Measurements from ENCODE around the gene TUBA1C.
"Not testable (repeated sequence)": the region's sequence is repeated elsewhere in the genome, so short reads cannot be mapped to it uniquely, and the experiment has no call there.

The TUBA1C gene

DNA sequence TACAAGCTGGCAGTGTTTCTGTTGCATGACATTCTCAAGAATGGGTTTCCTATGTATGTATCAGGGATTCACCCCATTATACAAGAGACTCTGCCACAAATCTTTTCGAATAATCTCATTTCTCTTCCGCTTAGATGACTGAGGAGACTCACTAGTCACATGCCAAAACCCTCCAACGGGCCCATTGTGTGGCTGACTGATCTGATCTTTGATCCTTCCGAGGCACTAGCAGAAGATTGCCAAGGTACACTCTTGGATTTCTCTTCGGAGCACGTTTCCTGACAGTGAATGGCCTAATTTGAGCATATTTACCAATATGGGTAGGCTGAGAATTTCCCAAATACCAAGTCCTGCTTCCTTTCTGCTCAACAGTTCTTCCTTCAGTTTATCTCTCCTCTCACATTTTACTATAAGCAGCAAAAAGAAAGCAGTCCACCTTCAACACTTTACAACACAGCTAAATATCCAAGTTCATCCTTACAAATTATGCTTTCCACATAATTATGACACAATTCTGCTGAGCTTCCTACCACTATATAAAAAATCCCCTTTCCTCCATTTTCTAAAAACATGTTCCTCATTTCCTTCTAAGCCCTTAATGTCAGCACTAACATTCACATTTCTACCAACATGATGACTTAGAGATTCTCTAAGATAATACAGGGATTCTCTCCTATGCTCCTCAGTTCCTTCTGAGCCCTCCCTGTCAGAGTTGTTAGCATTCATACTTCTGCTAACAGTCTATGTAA is 41.1 kb downstream of the TUBA1C start:
- DNase-seq (ENCODE audit: low read depth, low spot score) = no peak
- POLR2A ChIA-PET = no interaction called here

DNA sequence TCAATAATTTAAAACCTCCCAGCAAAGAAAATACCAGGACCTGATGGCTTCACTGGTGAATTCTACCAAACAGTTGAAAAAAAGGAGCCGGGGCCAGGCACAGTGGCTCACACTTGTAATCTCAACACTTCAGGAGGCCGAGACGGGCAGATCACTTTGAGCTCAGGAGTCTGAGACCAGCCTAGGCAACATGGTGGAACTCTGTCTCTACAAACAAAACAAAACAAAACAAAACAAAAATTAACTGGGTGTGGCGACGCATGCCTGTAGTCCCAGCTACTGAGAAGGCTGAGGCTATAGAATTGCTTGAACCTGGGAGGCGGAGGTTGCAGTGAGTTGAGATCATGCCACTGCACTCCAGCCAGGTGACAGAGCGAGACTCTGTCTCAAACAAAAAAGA is 44.5 kb downstream of the TUBA1C start:
- CTCF ChIA-PET = interaction anchor here (0.6 to 1.3 kb wide), 4 partner anchors 9 to 22 kb away, joined by 3 read pairs; no protein-coding TSS in a partner anchor

More for the DNA sequence above, 41.1 kb downstream of the TUBA1C start:
- no peak overlapping the region for H3K4me3 ChIP-seq (ENCODE audit: low read depth, low read length)
- CTCF ChIA-PET = interaction anchor here (0.7 to 2.4 kb wide), 5 partner anchors 10 to 211 kb away, joined by 3 to 7 read pairs (median 4); no protein-coding TSS in a partner anchor
- TF ChIP-seq, protein P1, sequence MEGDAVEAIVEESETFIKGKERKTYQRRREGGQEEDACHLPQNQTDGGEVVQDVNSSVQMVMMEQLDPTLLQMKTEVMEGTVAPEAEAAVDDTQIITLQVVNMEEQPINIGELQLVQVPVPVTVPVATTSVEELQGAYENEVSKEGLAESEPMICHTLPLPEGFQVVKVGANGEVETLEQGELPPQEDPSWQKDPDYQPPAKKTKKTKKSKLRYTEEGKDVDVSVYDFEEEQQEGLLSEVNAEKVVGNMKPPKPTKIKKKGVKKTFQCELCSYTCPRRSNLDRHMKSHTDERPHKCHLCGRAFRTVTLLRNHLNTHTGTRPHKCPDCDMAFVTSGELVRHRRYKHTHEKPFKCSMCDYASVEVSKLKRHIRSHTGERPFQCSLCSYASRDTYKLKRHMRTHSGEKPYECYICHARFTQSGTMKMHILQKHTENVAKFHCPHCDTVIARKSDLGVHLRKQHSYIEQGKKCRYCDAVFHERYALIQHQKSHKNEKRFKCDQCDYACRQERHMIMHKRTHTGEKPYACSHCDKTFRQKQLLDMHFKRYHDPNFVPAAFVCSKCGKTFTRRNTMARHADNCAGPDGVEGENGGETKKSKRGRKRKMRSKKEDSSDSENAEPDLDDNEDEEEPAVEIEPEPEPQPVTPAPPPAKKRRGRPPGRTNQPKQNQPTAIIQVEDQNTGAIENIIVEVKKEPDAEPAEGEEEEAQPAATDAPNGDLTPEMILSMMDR (IDR thresholded peaks at IDR 0.05; ENCODE audit: insufficient read depth, low read length, missing control alignments) = no peak

DNA sequence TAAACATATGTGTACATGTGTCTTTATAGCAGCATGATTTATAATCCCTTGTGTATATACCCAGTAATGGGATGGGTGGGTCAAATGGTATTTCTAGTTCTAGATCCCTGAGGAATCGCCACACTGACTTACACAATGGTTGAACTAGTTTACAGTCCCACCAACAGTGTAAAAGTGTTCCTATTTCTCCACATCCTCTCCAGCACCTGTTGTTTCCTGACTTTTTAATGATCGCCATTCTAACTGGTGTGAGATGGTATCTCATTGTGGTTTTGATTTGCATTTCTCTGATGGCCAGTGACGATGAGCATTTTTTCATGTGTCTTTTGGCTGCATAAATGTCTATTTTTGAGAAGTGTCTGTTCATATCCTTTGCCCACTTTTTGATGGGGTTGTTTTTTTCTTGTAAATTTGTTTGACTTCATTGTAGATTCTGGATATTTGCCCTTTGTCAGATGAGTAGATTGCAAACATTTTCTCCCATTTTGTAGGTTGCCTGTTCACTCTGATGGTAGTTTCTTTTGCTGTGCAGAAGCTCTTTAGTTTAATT is 45.6 kb downstream of the TUBA1C start:
- H3K4me3 ChIP-seq (ENCODE audit: low read depth, low read length); CTCF ChIA-PET; DNase-seq (ENCODE audit: low read depth, low spot score); POLR2A ChIA-PET: not testable (repeated sequence)

More for the DNA sequence above, 44.5 kb downstream of the TUBA1C start:
- TF ChIP-seq, protein P1 (IDR thresholded peaks at IDR 0.05; ENCODE audit: insufficient read depth, low read length, missing control alignments) = no peak
- no peak overlapping the region for H3K4me3 ChIP-seq (ENCODE audit: low read depth, low read length)
- no peak for DNase-seq (ENCODE audit: low read depth, low spot score)
- POLR2A ChIA-PET = no interaction called here

DNA sequence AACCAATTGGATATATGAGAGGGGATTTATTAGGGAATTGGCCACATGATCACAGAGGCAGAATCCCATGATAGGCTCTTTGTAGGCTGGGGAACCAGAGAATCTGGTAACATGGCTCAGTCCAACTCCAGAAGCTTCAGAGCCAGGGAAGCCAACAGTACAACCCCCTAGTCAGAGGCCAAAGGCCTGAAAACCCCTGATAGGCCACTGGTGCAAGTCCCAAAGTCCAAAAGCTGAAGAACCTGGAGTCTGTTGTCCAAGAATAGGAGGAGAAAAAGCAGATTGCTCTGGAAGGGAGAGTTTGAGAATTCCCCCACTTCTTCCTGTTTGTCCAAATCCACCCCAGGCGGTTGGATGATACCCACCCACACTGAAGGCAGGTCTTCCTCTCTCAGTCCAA is 49.9 kb downstream of the TUBA1C start:
- TF ChIP-seq, protein P1 (IDR thresholded peaks at IDR 0.05; ENCODE audit: insufficient read depth, low read length, missing control alignments) = no peak
- no peak overlapping the region for H3K4me3 ChIP-seq (ENCODE audit: low read depth, low read length)
- POLR2A ChIA-PET = interaction anchor here (0.7 kb wide), 1 partner anchor 21 kb away, joined by 5 read pairs; no protein-coding TSS in a partner anchor
- no peak for DNase-seq (ENCODE audit: low read depth, low spot score)
- CTCF ChIA-PET = interaction anchor here (1.2 to 2.2 kb wide), 2 partner anchors 32 to 43 kb away, joined by 4 to 8 read pairs; partner anchors contain the start of gene DNAJC22

DNA sequence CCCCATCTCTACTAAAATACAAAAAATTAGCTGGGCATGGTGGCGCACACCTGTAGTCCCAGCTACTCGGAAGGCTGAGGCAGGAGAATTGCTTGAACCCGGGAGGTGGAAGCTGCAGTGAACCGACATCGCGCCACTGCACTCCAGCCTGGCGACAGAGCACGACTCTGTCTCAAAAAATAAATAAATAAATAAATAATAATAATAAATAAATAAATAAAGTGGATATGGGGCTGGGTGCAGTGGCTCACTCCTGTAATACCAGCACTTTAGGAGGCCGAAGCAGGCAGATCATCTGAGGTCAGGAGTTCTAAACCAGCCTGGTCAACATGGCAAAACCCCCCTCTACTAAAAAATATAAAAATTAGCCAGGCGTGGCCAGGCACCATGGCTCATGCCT is 52.2 kb downstream of the TUBA1C start:
- H3K4me3 ChIP-seq (ENCODE audit: low read depth, low read length); CTCF ChIA-PET; DNase-seq (ENCODE audit: low read depth, low spot score); POLR2A ChIA-PET: not testable (repeated sequence)

DNA sequence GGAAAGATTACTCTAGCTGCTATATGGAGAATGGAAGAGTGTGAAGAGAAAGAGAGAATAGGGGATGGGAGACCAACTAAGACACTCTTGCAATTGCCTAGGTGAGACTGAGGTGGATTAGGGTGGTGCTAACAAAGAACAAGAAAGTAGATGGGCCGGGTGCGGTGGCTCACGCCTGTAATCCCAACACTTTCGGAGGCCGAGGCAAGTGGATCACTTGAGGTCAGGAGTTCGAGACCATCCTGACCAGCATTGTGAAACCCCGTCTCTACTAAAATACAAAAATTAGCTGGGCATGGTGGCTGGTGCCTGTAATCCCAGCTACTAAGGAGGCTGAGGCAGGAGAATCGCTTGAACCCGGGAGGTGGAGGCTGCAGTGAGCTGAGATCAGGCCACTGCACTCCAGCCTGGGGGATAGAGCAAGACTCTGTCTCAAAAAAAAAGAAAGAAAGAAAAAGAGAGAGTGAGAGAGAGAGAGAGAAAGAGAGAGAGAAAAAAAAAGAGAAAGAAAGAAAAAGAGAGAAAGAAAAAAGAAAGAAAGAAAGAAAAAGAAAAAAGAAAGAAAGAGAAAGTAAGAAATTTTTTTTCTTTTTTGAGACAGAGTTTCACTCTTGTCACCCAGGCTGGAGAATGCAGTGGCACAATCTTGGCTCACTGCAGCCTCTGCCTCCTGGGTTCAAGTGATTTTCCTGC is 55.7 kb downstream of the TUBA1C start:
- H3K4me3 ChIP-seq (ENCODE audit: low read depth, low read length); DNase-seq (ENCODE audit: low read depth, low spot score); POLR2A ChIA-PET: not testable (repeated sequence)
- CTCF ChIA-PET = interaction anchor here (0.7 to 6.5 kb wide), 4 partner anchors 11 to 32 kb away, joined by 3 to 89 read pairs (median 4); partner anchors contain the start of gene C1QL4

DNA sequence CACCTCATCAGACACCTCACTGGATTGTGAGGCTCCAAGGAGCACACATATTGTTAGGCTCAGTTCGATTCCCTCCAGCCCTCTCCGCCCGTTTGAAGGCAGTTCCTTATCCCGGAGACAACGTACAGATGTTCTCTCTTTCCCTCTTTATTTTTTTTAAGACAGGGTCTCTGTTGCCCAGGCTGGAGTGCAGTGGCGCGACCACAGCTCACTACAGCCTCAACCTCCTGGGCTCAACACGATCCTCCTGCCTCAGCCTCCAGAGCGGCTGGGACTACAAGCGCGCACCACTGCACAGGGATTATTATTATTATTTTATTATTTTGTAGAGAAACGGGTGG is 57.5 kb downstream of the TUBA1C start:
- ChIA-PET POLR2A (interaction anchor here (0.5 to 1.2 kb wide), 6 partner anchors 9 to 419 kb away, joined by 3 to 5 read pairs (median 4); partner anchors contain the start of gene TMBIM6), CTCF (interaction anchor here (1.2 to 6.5 kb wide), 9 partner anchors 13 to 258 kb away, joined by 3 to 89 read pairs (median 11); partner anchors contain the start of genes C1QL4 and DNAJC22)
- DNase-seq (ENCODE audit: low read depth, low spot score) = no peak
- TF ChIP-seq, protein P1 (IDR thresholded peaks at IDR 0.05; ENCODE audit: insufficient read depth, low read length, missing control alignments) = no peak
- H3K4me3 ChIP-seq (ENCODE audit: low read depth, low read length) = peak overlapping the region; percentile 75

Measured in AG04449 (cell line).